HG02610 (cell line): ENCODE data around the gene DCTD.
"Not testable (repeated sequence)": the region's sequence is repeated elsewhere in the genome, so short reads cannot be mapped to it uniquely, and the experiment has no call there.

ENCODE experiments used
- ATAC-seq: cut with Tn5 transposase; IDR thresholded peaks from one replicate; pipeline ENCODE4 v1.9.1; 2021; ENCODE audit warnings: mild to moderate bottlenecking, moderate library complexity; ENCODE audit not compliant: unreplicated experiment

The DCTD gene

DNA sequence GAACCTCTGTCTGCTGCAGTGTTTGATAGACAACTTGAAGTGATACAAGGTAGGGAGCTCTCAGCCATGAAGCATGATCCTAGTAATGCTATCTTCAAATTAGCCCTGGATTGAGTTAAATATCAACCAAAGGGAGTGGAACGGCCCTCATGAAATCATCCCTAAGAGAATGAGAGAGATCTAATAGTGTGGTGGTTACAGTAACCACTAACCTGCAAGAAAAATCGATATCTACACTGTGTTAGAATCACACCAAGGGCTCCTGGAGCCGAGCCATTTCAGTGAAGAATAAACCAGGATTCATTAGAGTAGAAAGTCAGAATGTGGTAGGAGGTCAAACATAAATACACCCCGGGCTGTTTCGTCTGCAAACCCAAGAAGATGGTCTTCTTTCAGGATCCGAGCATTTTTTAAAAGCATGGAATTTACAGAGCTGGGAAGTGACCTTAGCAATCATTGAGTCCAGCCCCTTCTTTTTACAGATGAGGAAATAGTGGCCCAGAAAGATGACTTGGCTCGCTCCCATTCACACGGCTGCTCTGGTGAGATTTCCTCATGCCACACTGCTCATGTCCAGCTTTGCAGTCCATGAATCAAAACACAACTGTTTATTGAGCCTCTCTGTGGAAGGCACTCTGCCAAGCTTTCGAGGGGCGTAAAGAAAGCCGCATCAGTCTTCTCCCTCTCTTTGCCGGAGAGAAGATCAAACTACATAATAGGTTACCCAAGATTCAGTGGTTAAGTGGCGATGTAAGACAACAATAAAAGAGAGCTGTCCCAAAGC lies 5.5 kb upstream of the DCTD start:
- ATAC-seq, result no peak

- ATAC-seq, result no peak
Observed at GRCh38 chr4:182921608-182922007, 4.4 kb upstream of the DCTD start.

DNA sequence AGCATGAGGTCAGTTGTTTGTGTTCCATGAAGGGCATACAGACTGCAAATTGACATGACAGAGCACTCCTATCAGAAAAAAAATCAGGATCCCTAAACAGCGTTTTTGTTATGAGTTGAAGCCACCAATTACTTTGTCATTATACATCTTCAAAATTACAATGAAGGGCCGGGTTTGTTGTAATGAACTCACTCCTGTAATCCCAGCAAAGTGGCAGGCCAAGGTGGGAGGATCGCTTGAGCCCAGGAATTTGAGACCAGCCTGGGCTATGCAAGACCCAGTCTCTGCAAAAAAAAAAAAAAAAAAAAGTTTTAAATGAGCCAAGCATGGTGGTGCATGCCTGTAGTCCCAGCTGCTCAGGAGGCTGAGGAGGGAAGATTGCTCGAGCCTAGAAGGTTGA lies 3.5 kb upstream of the DCTD start:
- ATAC-seq, result no peak

GRCh38 chr4:182918791-182919302 lies 1.7 kb upstream of the DCTD start:
- peak; percentile 37 for ATAC-seq

DNA sequence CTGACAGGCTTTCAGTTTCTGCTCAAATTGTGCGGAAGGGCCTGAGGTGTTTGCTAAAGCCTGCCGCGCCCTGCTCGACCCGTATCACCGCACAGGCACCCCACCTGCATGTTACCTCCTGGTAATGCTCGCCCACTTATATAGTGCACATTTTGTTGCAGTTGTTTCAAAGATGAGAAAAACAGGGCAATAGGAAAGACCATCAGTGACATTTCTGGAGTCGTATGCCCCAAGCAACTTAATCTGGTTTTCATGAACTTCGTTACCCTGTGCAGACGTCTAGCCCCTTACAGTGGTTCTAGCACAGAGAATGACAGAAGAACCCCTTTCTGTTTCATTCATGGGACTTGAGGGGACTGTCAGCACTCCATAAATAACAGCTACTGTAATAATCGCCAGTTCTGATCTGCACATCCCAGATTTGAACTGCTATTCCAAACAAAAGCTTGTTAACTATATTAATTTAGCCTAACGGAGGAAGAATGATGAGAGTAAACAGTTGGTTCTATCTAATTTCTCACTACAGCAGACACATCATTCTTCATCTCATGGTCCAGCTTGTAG lies 940 bp upstream of the DCTD start:
- ATAC-seq, result peak; percentile 10

GRCh38 chr4:182916483-182917181 lies 554 bp downstream of the DCTD start:
- peak; percentile 21 for ATAC-seq

DNA sequence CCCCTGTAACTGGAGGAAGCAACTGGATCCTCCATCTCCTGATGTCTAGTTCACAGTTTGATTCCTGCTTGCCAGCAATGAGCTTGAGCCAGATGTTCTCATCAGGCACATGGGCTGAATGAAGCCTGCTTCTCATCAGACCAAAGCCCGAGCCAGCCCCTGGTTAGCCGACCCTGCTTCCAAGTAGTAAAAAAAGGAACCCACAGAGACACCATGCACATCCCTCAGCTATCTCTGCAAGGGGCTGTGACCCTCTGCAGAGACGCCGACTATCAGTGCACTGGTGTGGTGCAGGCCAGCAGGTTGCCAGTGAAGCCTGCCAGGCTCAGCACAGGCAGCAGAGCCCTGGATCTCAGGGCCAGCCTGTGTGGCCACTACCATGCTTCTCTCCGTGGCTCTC lies 2.8 kb downstream of the DCTD start:
- no peak for ATAC-seq

- ATAC-seq, result no peak
Observed at GRCh38 chr4:182913621-182914020, 3.6 kb downstream of the DCTD start.

GRCh38 chr4:182913036-182913435 lies 4.2 kb downstream of the DCTD start:
- no peak for ATAC-seq

DNA sequence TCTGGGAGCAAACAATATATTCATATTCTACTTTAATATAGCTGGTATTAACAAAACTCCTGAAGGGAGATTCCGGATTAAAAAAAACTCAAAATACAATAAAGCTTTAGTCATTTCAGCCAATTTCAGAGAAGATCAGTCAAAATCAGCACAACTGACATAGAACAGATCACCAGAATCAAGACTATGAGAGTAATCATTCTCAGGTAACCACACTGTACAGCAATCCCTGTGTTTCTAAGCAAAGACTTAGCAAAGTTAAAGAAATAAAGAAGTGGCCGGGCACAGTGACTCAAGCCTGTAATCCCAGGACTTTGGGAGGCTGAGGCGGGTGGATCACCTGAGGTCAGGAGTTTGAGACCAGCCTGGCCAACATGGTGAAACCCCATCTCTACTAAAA lies 9.1 kb downstream of the DCTD start:
- ATAC-seq, result peak; percentile 50

- no peak for ATAC-seq
Observed at GRCh38 chr4:182907396-182907795, 9.8 kb downstream of the DCTD start.

DNA sequence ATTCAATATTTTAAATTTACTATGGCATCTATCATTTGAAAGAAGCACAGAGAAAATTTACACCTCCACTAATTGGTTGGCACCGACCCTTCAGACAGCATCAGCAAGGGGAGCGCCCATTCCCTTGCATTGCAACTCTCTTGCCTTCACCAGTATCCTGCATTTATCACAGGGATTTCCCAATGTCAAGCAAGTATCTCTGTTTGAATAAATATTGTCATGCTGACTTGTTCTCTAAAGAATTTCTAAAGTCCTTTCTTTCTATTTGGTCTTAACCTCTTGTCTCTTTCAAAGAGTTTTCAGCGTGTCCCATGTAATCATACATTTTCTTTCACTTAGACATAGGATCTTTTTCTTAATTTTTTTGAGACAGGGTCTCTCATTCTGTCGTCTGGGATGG lies 10.4 kb downstream of the DCTD start:
- no peak for ATAC-seq

GRCh38 chr4:182905038-182905437 lies 12.1 kb downstream of the DCTD start:
- ATAC-seq, result no peak

- no peak for ATAC-seq
Observed at GRCh38 chr4:182904211-182904761, 12.9 kb downstream of the DCTD start.

DNA sequence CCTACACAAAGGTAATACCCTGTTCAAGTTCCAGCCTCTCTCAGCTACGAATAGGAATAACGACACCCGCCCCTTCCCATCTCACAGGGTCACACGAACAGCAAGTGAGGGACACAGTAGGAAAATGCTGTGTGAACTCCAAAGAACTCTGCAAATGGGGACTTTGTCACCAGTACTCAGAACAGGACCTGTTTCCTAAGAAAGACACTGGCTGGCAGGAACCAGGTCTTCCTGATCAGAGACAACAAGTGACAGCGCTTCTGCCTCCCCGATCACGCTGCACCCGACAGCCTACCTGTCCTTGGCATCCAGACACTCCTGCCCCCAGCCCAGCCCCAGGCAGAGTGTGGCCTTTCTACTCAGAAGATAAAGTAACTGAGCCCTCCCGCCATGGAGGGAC lies 14.2 kb downstream of the DCTD start:
- ATAC-seq, result no peak

DNA sequence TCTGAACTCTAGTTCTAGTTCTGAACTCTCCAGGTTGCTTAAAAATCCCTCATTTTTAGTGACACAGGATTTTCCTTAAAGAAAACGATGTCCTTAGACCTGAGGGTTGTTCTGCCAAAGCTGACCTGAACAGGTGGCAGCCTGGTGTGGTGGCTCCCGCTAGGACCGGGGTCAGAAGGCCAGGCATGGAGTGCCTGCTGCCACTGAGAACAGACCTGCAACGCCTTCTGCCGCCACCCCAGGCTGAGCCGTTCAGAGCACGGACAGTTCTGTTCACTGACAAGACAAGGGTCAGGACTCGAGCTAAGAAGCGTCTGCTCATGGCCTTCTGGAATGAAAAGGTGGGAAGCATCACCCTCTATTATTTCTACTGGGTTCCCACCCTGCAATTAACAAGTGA lies 15.8 kb downstream of the DCTD start:
- no peak for ATAC-seq

- ATAC-seq, result not testable (repeated sequence)
Observed at GRCh38 chr4:182900021-182900420, 17.2 kb downstream of the DCTD start.

- ATAC-seq, result no peak
Observed at GRCh38 chr4:182898479-182898799, 18.7 kb downstream of the DCTD start.

GRCh38 chr4:182897601-182898478 lies 19.3 kb downstream of the DCTD start:
- ATAC-seq, result no peak

- ATAC-seq, result no peak
Observed at GRCh38 chr4:182896421-182896820, 20.8 kb downstream of the DCTD start.

DNA sequence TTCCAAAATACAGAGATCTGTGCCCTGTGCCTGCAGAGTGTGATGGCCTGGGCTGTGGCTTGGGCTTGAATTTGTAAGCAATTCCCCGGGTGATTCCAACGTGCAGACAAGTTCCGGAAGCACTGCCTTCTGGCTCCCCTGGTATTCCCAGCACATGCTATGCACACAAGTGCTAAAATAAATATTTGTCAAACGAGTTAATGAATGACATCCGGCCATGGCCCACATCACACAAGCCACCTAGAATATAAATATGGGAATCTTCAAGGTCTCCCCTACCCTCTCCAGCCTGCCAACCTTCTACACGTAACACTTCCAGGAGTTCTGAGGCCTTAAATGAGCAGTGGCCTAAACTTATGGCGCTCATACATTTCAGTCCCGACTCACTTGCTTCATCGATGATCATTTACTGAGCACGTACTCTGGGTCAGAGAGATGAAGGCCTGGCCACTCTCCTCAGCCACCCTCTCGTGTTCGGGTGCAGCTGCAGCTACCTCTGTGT lies 21.3 kb downstream of the DCTD start:
- ATAC-seq, result no peak
